Tibial nerve (tissue), 3 donors: ENCODE results near the gene MYO7A.

Experiments used
- CTCF ChIP-seq, 5 experiments: fragments of 200-600 bp in 3 of 5; fragments of 450-650 bp in 2 of 5; sonication (generic) in 3 of 5; IDR thresholded peaks; one replicate each; pipeline ENCODE4 v1.5.1; 2016 to 2019; ENCODE audit warnings: antibody characterized with exemption in 5 of 5, mild to moderate bottlenecking in 3 of 5, moderate library complexity in 2 of 5
- POLR2A ChIP-seq, 2 donors: fragments of 450-650 bp; IDR thresholded peaks; one replicate each; pipeline ENCODE4 v1.6.1; 2017; ENCODE audit warnings: antibody characterized with exemption in 2 of 2, mild to moderate bottlenecking in 2 of 2, moderate library complexity in 2 of 2

GRCh38 chr11:77144857-77145428 lies 16.9 kb downstream of the MYO7A start:
- TF ChIP-seq CTCF (IDR thresholded peaks at IDR 0.05) (no peak), POLR2A (IDR thresholded peaks at IDR 0.05) (no peak)
